Transverse colon (tissue), 4 donors: ENCODE results near the gene DTWD2. TPM values are rescaled to one million over a fixed set of nuclear protein-coding genes. Genes with fewer than 3 reads are reported as not detected.
"Not testable (repeated sequence)": the region's sequence is repeated elsewhere in the genome, so short reads cannot be mapped to it uniquely, and the experiment has no call there.

Experiments used
- DNase-seq: peaks from one replicate; pipeline ENCODE4 v3.0.0-alpha.2; 2019
- H3K27ac ChIP-seq, 4 donors: fragments of 200-600 bp; sonication (generic); 2 replicates each; pipeline ENCODE4 v1.5.1; 2016 to 2018; ENCODE audit warnings: inconsistent platforms in 4 of 4
- H3K27me3 ChIP-seq: fragments of 200-600 bp; sonication (generic); 2 replicates; pipeline ENCODE4 v1.5.1; 2017; ENCODE audit warnings: inconsistent platforms
- H3K36me3 ChIP-seq, 4 donors: fragments of 200-600 bp; sonication (generic); 2 replicates each; pipeline ENCODE4 v1.5.1; 2017 to 2019; ENCODE audit warnings: inconsistent platforms in 4 of 4
- H3K4me1 ChIP-seq, 4 donors: fragments of 200-600 bp; sonication (generic); 2 replicates each; pipeline ENCODE4 v1.5.1; 2017 to 2020; ENCODE audit warnings: inconsistent platforms in 4 of 4
- H3K4me3 ChIP-seq, 4 donors: fragments of 200-600 bp; sonication (generic); 1 replicate in 1 of 4; 2 replicates in 3 of 4; pipeline versions ENCODE4 v1.5.1 to v1.6.1; 2017 to 2019; ENCODE audit warnings: inconsistent platforms in 4 of 4
- H3K9me3 ChIP-seq, 2 donors: fragments of 200-600 bp; sonication (generic); 2 replicates each; pipeline ENCODE4 v1.5.1; 2017 to 2019; ENCODE audit warnings: inconsistent platforms in 2 of 2
- EP300 ChIP-seq: sonication (generic); formaldehyde crosslinking; IDR thresholded peaks from one replicate; pipeline ENCODE4 v1.6.1; 2017; ENCODE audit warnings: antibody characterized with exemption, low read depth
- POLR2A ChIP-seq: fragments of 450-650 bp; IDR thresholded peaks from one replicate; pipeline ENCODE4 v1.6.1; 2016; ENCODE audit warnings: antibody characterized with exemption, mild to moderate bottlenecking, moderate library complexity
- POLR2AphosphoS5 ChIP-seq, 3 donors: sonication (generic); formaldehyde crosslinking; IDR thresholded peaks; one replicate each; pipeline ENCODE4 v1.6.1; 2016; ENCODE audit warnings: antibody characterized with exemption in 3 of 3
- WGBS, 2 donors: methylation state at CpG; one replicate each; pipeline ENCODE4 v1.1.5; 2018; ENCODE audit warnings: low coverage in 1 of 2; 5-methylcytosine and 5-hydroxymethylcytosine counted together
- in situ Hi-C, 4 donors: fragments of 200-750 bp; cut with MboI; loops; one replicate each; pipeline versions ENCODE4 v1.15.0 to v1.15.1; 2017; ENCODE audit warnings: low sequenced_read_pairs in 3 of 4, low pct_ligation_motif_present in 1 of 4, low pct_unique_long_range_greater_than_20kb in 1 of 4
- intact Hi-C: fragments of 100-400 bp; cut with DNase I; formaldehyde crosslinking; loops from one replicate; pipeline ENCODE4 v1.15.1; 2023; ENCODE audit warnings: low total_unique reads
- total RNA-seq, 4 donors: library from RNA; depleted of rRNA; stranded (reverse); fragments of >200 nt; gene quantifications; one replicate each; pipeline ENCODE4 v1.1.0, GENCODE V29; 2016
- TF ChIP-seq, protein P1 (sequence below), 5 experiments: fragments of 200-600 bp in 3 of 5; fragments of 450-650 bp in 2 of 5; sonication (generic) in 3 of 5; IDR thresholded peaks; 1 replicate in 2 of 5; 2 replicates in 3 of 5; pipeline ENCODE4 v1.5.1; 2016 to 2017; ENCODE audit warnings: antibody characterized with exemption in 5 of 5, inconsistent platforms in 3 of 5, mild to moderate bottlenecking in 2 of 5, moderate library complexity in 1 of 5

Gene DTWD2
- total RNA-seq, 4 donors from 2014 or later: 13.1 to 34.0 (median 23.0) TPM

GRCh38 chr5:119011186-119011585 is 22.8 kb upstream of the DTWD2 start:
- H3K36me3 ChIP-seq: no peaks in the 10 kb centered on the region
- no peak overlapping the region for H3K27ac ChIP-seq
- no peaks in the 10 kb centered on the region for H3K9me3 ChIP-seq
- intact Hi-C loops (no loop called here), in situ Hi-C loops (loop anchor here in 2 of 4 donors (25.0 kb wide), 1 partner anchor 401 kb away; no protein-coding TSS in a partner anchor)
- no peaks in the 10 kb centered on the region for H3K4me1 ChIP-seq
- no peak overlapping the region for H3K4me3 ChIP-seq
- DNase-seq: no peak
- 93 to 95% methylated on average over 3 to 13 of the region's 13 CpGs for WGBS, 2 donors
- no peak for TF ChIP-seq EP300
- TF ChIP-seq, protein P1, sequence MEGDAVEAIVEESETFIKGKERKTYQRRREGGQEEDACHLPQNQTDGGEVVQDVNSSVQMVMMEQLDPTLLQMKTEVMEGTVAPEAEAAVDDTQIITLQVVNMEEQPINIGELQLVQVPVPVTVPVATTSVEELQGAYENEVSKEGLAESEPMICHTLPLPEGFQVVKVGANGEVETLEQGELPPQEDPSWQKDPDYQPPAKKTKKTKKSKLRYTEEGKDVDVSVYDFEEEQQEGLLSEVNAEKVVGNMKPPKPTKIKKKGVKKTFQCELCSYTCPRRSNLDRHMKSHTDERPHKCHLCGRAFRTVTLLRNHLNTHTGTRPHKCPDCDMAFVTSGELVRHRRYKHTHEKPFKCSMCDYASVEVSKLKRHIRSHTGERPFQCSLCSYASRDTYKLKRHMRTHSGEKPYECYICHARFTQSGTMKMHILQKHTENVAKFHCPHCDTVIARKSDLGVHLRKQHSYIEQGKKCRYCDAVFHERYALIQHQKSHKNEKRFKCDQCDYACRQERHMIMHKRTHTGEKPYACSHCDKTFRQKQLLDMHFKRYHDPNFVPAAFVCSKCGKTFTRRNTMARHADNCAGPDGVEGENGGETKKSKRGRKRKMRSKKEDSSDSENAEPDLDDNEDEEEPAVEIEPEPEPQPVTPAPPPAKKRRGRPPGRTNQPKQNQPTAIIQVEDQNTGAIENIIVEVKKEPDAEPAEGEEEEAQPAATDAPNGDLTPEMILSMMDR (IDR thresholded peaks at IDR 0.05): no peak
- TF ChIP-seq POLR2AphosphoS5 (IDR thresholded peaks at IDR 0.05): no peak
- no peak for TF ChIP-seq POLR2A
- no peaks in the 10 kb centered on the region for H3K27me3 ChIP-seq

GRCh38 chr5:119010206-119010605 is 21.9 kb upstream of the DTWD2 start:
- WGBS, 2 donors: 91 to 92% methylated on average over 6 of the region's 6 CpGs
- intact Hi-C loops (no loop called here), in situ Hi-C loops (loop anchor here in 2 of 4 donors (25.0 kb wide), 1 partner anchor 402 kb away; no protein-coding TSS in a partner anchor)
- H3K27ac ChIP-seq: no peak overlapping the region
- no peaks in the 10 kb centered on the region for H3K36me3 ChIP-seq
- H3K4me1 ChIP-seq: no peaks in the 10 kb centered on the region
- H3K9me3 ChIP-seq: no peaks in the 10 kb centered on the region
- no peak overlapping the region for H3K4me3 ChIP-seq
- TF ChIP-seq POLR2AphosphoS5 (IDR thresholded peaks at IDR 0.05) (no peak), POLR2A (no peak), EP300 (no peak)
- TF ChIP-seq, protein P1 (IDR thresholded peaks at IDR 0.05): no peak
- DNase-seq: no peak
- no peaks in the 10 kb centered on the region for H3K27me3 ChIP-seq

- in situ Hi-C loops (loop anchor here in 2 of 4 donors (25.0 kb wide), 1 partner anchor 403 kb away; no protein-coding TSS in a partner anchor), intact Hi-C loops (no loop called here)
- Histone ChIP-seq H3K36me3 (no peaks in the 10 kb centered on the region), H3K27me3 (no peaks in the 10 kb centered on the region), H3K9me3 (no peaks in the 10 kb centered on the region), H3K4me1 (no peaks in the 10 kb centered on the region), H3K27ac (no peak overlapping the region), H3K4me3 (no peak overlapping the region)
- 91 to 100% methylated on average over 1 of the region's 1 CpG for WGBS, 2 donors
- TF ChIP-seq, protein P1 (IDR thresholded peaks at IDR 0.05): no peak
- TF ChIP-seq POLR2AphosphoS5 (IDR thresholded peaks at IDR 0.05): no peak
- no peak for TF ChIP-seq POLR2A
- TF ChIP-seq EP300: no peak
- DNase-seq: no peak
Measured at GRCh38 chr5:119009131-119009530, 20.8 kb upstream of the DTWD2 start.

GRCh38 chr5:118999696-119000095 is 11.3 kb upstream of the DTWD2 start:
- Histone ChIP-seq H3K27ac (no peak overlapping the region), H3K4me3 (no peak overlapping the region), H3K9me3 (peaks cover 4 to 11% of the 10 kb centered on the region in 2 donors), H3K4me1 (no peaks in the 10 kb centered on the region), H3K36me3 (no peaks in the 10 kb centered on the region), H3K27me3 (no peaks in the 10 kb centered on the region)
- intact Hi-C loops (no loop called here), in situ Hi-C loops (loop anchor here in 3 of 4 donors (25.0 kb wide), 2 partner anchors 263 to 413 kb away; no protein-coding TSS in a partner anchor)
- TF ChIP-seq, protein P1 (IDR thresholded peaks at IDR 0.05): no peak
- no peak for TF ChIP-seq POLR2AphosphoS5 (IDR thresholded peaks at IDR 0.05)
- no peak for TF ChIP-seq POLR2A
- TF ChIP-seq EP300: no peak
- DNase-seq: no peak
- WGBS, 2 donors: 96% methylated on average over 1 of the region's 1 CpG; no CpG with 5 or more reads in 1 of the 2 donors

GRCh38 chr5:118998861-118999260 is 10.5 kb upstream of the DTWD2 start:
- H3K27me3 ChIP-seq, H3K4me3 ChIP-seq, H3K27ac ChIP-seq, H3K4me1 ChIP-seq, DNase-seq, H3K36me3 ChIP-seq, intact Hi-C loops: not testable (repeated sequence)
- in situ Hi-C loops: loop anchor here in 2 of 4 donors (25.0 kb wide), 2 partner anchors 263 to 413 kb away; no protein-coding TSS in a partner anchor
- WGBS, 2 donors: 97% methylated on average over 13 of the region's 24 CpGs; no CpG with 5 or more reads in 1 of the 2 donors
- peaks cover 4 to 11% of the 10 kb centered on the region in 2 donors for H3K9me3 ChIP-seq
